ENCODE data around the gene CYBA.

CYBA gene

DNA sequence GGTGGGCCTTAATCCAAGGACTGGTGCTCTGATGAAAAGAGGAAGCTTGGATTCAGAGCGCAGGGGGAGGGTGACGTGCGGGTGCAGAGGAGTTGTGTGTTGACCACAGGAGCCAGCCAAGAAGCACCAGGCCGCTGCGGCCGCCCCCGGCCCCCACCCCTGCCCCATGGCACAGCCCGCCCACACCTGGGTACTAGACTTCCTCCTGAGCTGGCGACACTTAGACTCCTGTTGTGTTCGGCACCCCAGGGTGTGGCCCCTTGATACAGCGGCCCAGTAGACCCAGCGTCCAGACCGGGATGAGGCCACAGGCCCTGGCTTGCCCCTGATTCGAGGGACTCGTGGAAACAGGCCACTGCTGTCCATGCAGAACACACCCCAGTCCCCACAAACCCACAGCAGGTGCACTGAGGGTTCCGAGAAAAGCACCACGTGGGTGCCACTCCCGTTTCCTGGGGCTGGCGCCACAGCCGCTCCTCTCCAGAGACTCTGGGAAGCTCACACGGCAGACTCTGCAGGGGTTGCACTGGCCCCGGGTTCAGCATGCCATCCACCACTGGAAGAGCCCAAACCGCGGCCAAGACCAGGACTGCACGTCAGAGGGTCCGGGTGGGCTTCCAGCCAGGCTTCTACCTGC lies 41.2 kb upstream of the CYBA start:
- H3K36me3 ChIP-seq (replicated peaks; ENCODE audit: low read depth, low read length): peaks cover 3% of the 10 kb centered on the region
- H3K4me2 ChIP-seq (ENCODE audit: low read length): no peak overlapping the region
- TF ChIP-seq EZH2phosphoT487 (IDR thresholded peaks at IDR 0.05; ENCODE audit: low read depth): no peak
- TF ChIP-seq, protein P1, sequence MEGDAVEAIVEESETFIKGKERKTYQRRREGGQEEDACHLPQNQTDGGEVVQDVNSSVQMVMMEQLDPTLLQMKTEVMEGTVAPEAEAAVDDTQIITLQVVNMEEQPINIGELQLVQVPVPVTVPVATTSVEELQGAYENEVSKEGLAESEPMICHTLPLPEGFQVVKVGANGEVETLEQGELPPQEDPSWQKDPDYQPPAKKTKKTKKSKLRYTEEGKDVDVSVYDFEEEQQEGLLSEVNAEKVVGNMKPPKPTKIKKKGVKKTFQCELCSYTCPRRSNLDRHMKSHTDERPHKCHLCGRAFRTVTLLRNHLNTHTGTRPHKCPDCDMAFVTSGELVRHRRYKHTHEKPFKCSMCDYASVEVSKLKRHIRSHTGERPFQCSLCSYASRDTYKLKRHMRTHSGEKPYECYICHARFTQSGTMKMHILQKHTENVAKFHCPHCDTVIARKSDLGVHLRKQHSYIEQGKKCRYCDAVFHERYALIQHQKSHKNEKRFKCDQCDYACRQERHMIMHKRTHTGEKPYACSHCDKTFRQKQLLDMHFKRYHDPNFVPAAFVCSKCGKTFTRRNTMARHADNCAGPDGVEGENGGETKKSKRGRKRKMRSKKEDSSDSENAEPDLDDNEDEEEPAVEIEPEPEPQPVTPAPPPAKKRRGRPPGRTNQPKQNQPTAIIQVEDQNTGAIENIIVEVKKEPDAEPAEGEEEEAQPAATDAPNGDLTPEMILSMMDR (IDR thresholded peaks at IDR 0.05; ENCODE audit: low read depth, low read length): no peak
- H3K4me3 ChIP-seq (ENCODE audit: low read length): no peak overlapping the region
- peaks cover 5% of the 10 kb centered on the region; the same call in 1 of the 2 replicates for H3K4me1 ChIP-seq (ENCODE audit: low read length)
- H3K9me3 ChIP-seq (ENCODE audit: insufficient read depth, low read length): no peaks in the 10 kb centered on the region
- no peak overlapping the region for H3K27ac ChIP-seq (ENCODE audit: low read length)
- H3K9ac ChIP-seq (ENCODE audit: low read length): no peak overlapping the region
- no peak overlapping the region for H2AFZ ChIP-seq (ENCODE audit: low read depth, low read length)
- no peaks in the 10 kb centered on the region for H3K79me2 ChIP-seq (ENCODE audit: low read length)
- peaks cover 21% of the 10 kb centered on the region for H3K27me3 ChIP-seq (ENCODE audit: low read depth, low read length)
- no peaks in the 10 kb centered on the region for H4K20me1 ChIP-seq (ENCODE audit: insufficient read depth, low read length)

DNA sequence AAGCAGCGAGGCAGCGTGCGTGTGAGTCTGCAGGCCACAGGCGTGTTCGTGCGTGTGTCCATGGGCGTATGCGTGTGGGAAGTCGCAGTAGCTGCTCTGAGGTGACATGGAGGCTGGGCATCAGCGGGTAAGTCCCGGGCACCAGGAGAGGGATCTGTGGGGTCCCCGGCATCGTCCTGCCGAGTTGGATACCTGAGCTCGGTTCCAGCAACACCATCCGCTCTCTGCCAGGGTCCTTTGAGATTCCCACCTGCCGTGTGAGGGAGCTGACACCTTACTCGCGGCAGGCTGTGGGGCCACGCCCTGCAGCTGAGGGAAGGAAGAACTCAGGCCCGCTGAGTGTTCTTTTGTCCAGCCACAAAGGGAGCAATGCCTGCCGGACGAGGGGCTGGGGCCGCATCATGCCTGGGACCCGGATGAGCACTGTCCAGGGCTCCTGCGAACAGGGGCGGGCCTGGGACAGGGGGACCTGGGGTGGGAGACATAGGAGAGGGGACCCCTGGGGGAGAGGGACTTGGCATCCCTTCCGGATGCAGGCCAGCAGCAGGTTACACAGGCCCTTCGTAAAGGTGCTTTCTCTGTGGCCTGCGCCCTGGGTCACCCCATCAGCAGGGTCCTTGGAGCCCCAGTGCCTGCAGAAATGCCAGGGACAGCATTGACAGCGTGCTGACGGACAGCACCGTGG lies 40.4 kb upstream of the CYBA start:
- Histone ChIP-seq H3K79me2 (ENCODE audit: low read length) (no peaks in the 10 kb centered on the region), H4K20me1 (ENCODE audit: insufficient read depth, low read length) (no peaks in the 10 kb centered on the region), H3K36me3 (replicated peaks; ENCODE audit: low read depth, low read length) (peaks cover 3% of the 10 kb centered on the region), H2AFZ (ENCODE audit: low read depth, low read length) (no peak overlapping the region), H3K4me3 (ENCODE audit: low read length) (no peak overlapping the region), H3K27me3 (ENCODE audit: low read depth, low read length) (peaks cover 26% of the 10 kb centered on the region), H3K4me2 (ENCODE audit: low read length) (no peak overlapping the region), H3K4me1 (ENCODE audit: low read length) (peaks cover 10% of the 10 kb centered on the region; the same call in 1 of the 2 replicates), H3K27ac (ENCODE audit: low read length) (no peak overlapping the region), H3K9ac (ENCODE audit: low read length) (no peak overlapping the region), H3K9me3 (ENCODE audit: insufficient read depth, low read length) (no peaks in the 10 kb centered on the region)
- no peak for TF ChIP-seq EZH2phosphoT487 (IDR thresholded peaks at IDR 0.05; ENCODE audit: low read depth)
- TF ChIP-seq, protein P1 (IDR thresholded peaks at IDR 0.05; ENCODE audit: low read depth, low read length): no peak

DNA sequence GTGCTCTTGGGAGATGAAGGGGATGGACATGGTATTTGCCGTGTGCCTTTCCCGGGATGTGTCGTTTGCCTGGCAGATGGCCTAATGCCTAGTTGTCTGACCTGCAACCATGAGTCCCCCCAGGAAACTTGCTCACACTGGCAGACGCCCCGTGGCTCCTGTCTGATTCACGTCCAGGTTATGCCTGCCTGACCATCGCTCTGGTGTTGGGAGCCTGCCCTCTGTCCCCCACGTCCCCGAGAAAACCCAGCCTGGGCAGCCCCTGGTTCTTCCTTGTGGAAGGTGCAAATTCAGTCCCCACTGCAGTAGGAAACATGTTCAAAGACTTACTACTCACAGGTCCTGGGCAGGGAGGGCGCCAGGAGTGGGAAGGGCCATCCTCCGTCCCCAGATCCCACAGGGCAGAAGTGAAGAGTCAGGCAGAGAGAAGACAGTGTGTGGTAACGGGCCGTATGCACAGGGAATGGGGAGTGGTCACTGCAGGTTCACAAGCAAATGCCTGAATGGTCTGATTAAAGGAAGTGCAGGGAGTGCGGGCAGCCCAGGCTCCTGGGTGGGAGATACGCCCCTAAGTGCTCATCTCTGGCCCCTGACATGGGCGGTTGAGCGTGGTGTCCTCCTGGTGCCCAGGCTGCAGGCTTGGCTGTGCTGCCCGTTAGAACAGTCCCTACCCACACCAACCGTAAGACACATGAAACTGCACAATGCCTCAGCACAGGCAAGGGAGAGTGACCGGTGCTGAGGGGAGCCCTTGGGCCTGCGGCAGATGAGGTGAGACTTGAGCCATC lies 39.7 kb upstream of the CYBA start:
- Histone ChIP-seq H3K9me3 (ENCODE audit: insufficient read depth, low read length) (no peaks in the 10 kb centered on the region), H3K4me2 (ENCODE audit: low read length) (no peak overlapping the region), H3K27me3 (ENCODE audit: low read depth, low read length) (peaks cover 30% of the 10 kb centered on the region), H3K4me3 (ENCODE audit: low read length) (no peak overlapping the region), H3K27ac (ENCODE audit: low read length) (no peak overlapping the region), H3K4me1 (ENCODE audit: low read length) (peaks cover 14% of the 10 kb centered on the region), H2AFZ (ENCODE audit: low read depth, low read length) (no peak overlapping the region), H3K79me2 (ENCODE audit: low read length) (no peaks in the 10 kb centered on the region), H3K36me3 (replicated peaks; ENCODE audit: low read depth, low read length) (no peaks in the 10 kb centered on the region), H3K9ac (ENCODE audit: low read length) (no peak overlapping the region), H4K20me1 (ENCODE audit: insufficient read depth, low read length) (no peaks in the 10 kb centered on the region)
- TF ChIP-seq, protein P1 (IDR thresholded peaks at IDR 0.05; ENCODE audit: low read depth, low read length): no peak
- TF ChIP-seq EZH2phosphoT487 (IDR thresholded peaks at IDR 0.05; ENCODE audit: low read depth): no peak

Data from OCI-LY3 (cell line).